ENCODE results near the gene ARL6IP5.

The ARL6IP5 gene

GRCh38 chr3:69084326-69085167 lies at the start of gene ARL6IP5:
Gene ARL6IP5 (plus strand): TSS chr3:69084937. CDS start chr3:69085048, 111 bp downstream.
- H3K4me3 ChIP-seq (ENCODE audit: low read depth in 1 of 2, low read length in 2 of 2), result peak within 1 kb of the TSS; percentile 94 to 95
- H3K27me3 ChIP-seq (ENCODE audit: control insufficient read depth in 1 of 2, insufficient read depth in 2 of 2, low read length in 2 of 2), result no peaks in the 10 kb centered on the region
- peak within 1 kb of the TSS; percentile 91 for H3K27ac ChIP-seq (ENCODE audit: low read depth, low read length)
- no peaks in the 10 kb centered on the region for H3K36me3 ChIP-seq (ENCODE audit: control insufficient read depth in 1 of 2, insufficient read depth in 2 of 2, low read length in 2 of 2)
- H3K9me3 ChIP-seq (ENCODE audit: control insufficient read depth in 1 of 2, low read length in 2 of 2), result no peaks in the 10 kb centered on the region
- H3K4me1 ChIP-seq (ENCODE audit: control insufficient read depth in 1 of 2, insufficient read depth in 2 of 2, low read length in 2 of 2), result peaks cover 63 to 65% of the 10 kb centered on the region in 2 donors
- peak within 1 kb of the TSS; percentile 93 to 97 for H3K9ac ChIP-seq (ENCODE audit: low read depth in 1 of 2, low read length in 2 of 2)

GRCh38 chr3:69044608-69045007 lies 40.1 kb upstream of the ARL6IP5 start:
- peaks cover 8 to 25% of the 10 kb centered on the region in 2 donors for H3K4me1 ChIP-seq (ENCODE audit: control insufficient read depth in 1 of 2, insufficient read depth in 2 of 2, low read length in 2 of 2)
- H3K9me3 ChIP-seq (ENCODE audit: control insufficient read depth in 1 of 2, low read length in 2 of 2), result no peaks in the 10 kb centered on the region
- no peak overlapping the region for H3K27ac ChIP-seq (ENCODE audit: low read depth, low read length)
- peaks cover 28 to 71% of the 10 kb centered on the region in 2 donors for H3K36me3 ChIP-seq (ENCODE audit: control insufficient read depth in 1 of 2, insufficient read depth in 2 of 2, low read length in 2 of 2)
- H3K27me3 ChIP-seq (ENCODE audit: control insufficient read depth in 1 of 2, insufficient read depth in 2 of 2, low read length in 2 of 2), result no peaks in the 10 kb centered on the region
- H3K4me3 ChIP-seq (ENCODE audit: low read depth in 1 of 2, low read length in 2 of 2), result no peak overlapping the region
- no peak overlapping the region for H3K9ac ChIP-seq (ENCODE audit: low read depth in 1 of 2, low read length in 2 of 2)

- Histone ChIP-seq H3K27me3 (ENCODE audit: control insufficient read depth in 1 of 2, insufficient read depth in 2 of 2, low read length in 2 of 2) (no peaks in the 10 kb centered on the region), H3K9ac (ENCODE audit: low read depth in 1 of 2, low read length in 2 of 2) (no peak overlapping the region), H3K36me3 (ENCODE audit: control insufficient read depth in 1 of 2, insufficient read depth in 2 of 2, low read length in 2 of 2) (peaks cover 12 to 36% of the 10 kb centered on the region in 2 donors), H3K9me3 (ENCODE audit: control insufficient read depth in 1 of 2, low read length in 2 of 2) (no peaks in the 10 kb centered on the region), H3K4me1 (ENCODE audit: control insufficient read depth in 1 of 2, insufficient read depth in 2 of 2, low read length in 2 of 2) (peaks cover 25 to 32% of the 10 kb centered on the region in 2 donors), H3K27ac (ENCODE audit: low read depth, low read length) (no peak overlapping the region), H3K4me3 (ENCODE audit: low read depth in 1 of 2, low read length in 2 of 2) (no peak overlapping the region)
Measured at GRCh38 chr3:69048990-69049389, 35.7 kb upstream of the ARL6IP5 start.

GRCh38 chr3:69051756-69052471 lies 32.8 kb upstream of the ARL6IP5 start, which contains the start of gene TMF1:
Gene TMF1 (minus strand): TSS chr3:69052333. CDS start chr3:69052086, 247 bp downstream.
- peaks cover 12 to 16% of the 10 kb centered on the region in 2 donors for H3K36me3 ChIP-seq (ENCODE audit: control insufficient read depth in 1 of 2, insufficient read depth in 2 of 2, low read length in 2 of 2)
- H3K27ac ChIP-seq (ENCODE audit: low read depth, low read length), result peak within 1 kb of the TSS; percentile 94
- peak within 1 kb of the TSS; percentile 88 to 98 for H3K9ac ChIP-seq (ENCODE audit: low read depth in 1 of 2, low read length in 2 of 2)
- peaks cover 25 to 31% of the 10 kb centered on the region in 2 donors for H3K4me1 ChIP-seq (ENCODE audit: control insufficient read depth in 1 of 2, insufficient read depth in 2 of 2, low read length in 2 of 2)
- H3K9me3 ChIP-seq (ENCODE audit: control insufficient read depth in 1 of 2, low read length in 2 of 2), result no peaks in the 10 kb centered on the region
- no peaks in the 10 kb centered on the region for H3K27me3 ChIP-seq (ENCODE audit: control insufficient read depth in 1 of 2, insufficient read depth in 2 of 2, low read length in 2 of 2)
- H3K4me3 ChIP-seq (ENCODE audit: low read depth in 1 of 2, low read length in 2 of 2), result peak within 1 kb of the TSS; percentile 70 to 86

- peak overlapping the region; percentile 21 to 98 for H3K9ac ChIP-seq (ENCODE audit: low read depth in 1 of 2, low read length in 2 of 2)
- H3K27me3 ChIP-seq (ENCODE audit: control insufficient read depth in 1 of 2, insufficient read depth in 2 of 2, low read length in 2 of 2), result no peaks in the 10 kb centered on the region
- peak overlapping the region; percentile 94 for H3K27ac ChIP-seq (ENCODE audit: low read depth, low read length)
- peak overlapping the region; percentile 70 to 86 for H3K4me3 ChIP-seq (ENCODE audit: low read depth in 1 of 2, low read length in 2 of 2)
- no peaks in the 10 kb centered on the region for H3K9me3 ChIP-seq (ENCODE audit: control insufficient read depth in 1 of 2, low read length in 2 of 2)
- peaks cover 8 to 12% of the 10 kb centered on the region in 2 donors for H3K36me3 ChIP-seq (ENCODE audit: control insufficient read depth in 1 of 2, insufficient read depth in 2 of 2, low read length in 2 of 2)
- H3K4me1 ChIP-seq (ENCODE audit: control insufficient read depth in 1 of 2, insufficient read depth in 2 of 2, low read length in 2 of 2), result peaks cover 25% of the 10 kb centered on the region in 2 donors
Measured at GRCh38 chr3:69052472-69052898, 32.3 kb upstream of the ARL6IP5 start.

GRCh38 chr3:69058180-69058946 lies 26.4 kb upstream of the ARL6IP5 start:
- H3K27ac ChIP-seq (ENCODE audit: low read depth, low read length), result peak overlapping the region; percentile 11
- H3K36me3 ChIP-seq (ENCODE audit: control insufficient read depth in 1 of 2, insufficient read depth in 2 of 2, low read length in 2 of 2), result peaks cover 8 to 43% of the 10 kb centered on the region in 2 donors
- no peak overlapping the region for H3K9ac ChIP-seq (ENCODE audit: low read depth in 1 of 2, low read length in 2 of 2)
- H3K4me3 ChIP-seq (ENCODE audit: low read depth in 1 of 2, low read length in 2 of 2), result no peak overlapping the region
- H3K9me3 ChIP-seq (ENCODE audit: control insufficient read depth in 1 of 2, low read length in 2 of 2), result no peaks in the 10 kb centered on the region
- H3K4me1 ChIP-seq (ENCODE audit: control insufficient read depth in 1 of 2, insufficient read depth in 2 of 2, low read length in 2 of 2), result peaks cover 0 to 6% of the 10 kb centered on the region in 2 donors
- H3K27me3 ChIP-seq (ENCODE audit: control insufficient read depth in 1 of 2, insufficient read depth in 2 of 2, low read length in 2 of 2), result no peaks in the 10 kb centered on the region

- peak overlapping the region; percentile 11 for H3K27ac ChIP-seq (ENCODE audit: low read depth, low read length)
- peaks cover 8 to 43% of the 10 kb centered on the region in 2 donors for H3K36me3 ChIP-seq (ENCODE audit: control insufficient read depth in 1 of 2, insufficient read depth in 2 of 2, low read length in 2 of 2)
- peaks cover 0 to 6% of the 10 kb centered on the region in 2 donors for H3K4me1 ChIP-seq (ENCODE audit: control insufficient read depth in 1 of 2, insufficient read depth in 2 of 2, low read length in 2 of 2)
- no peak overlapping the region for H3K4me3 ChIP-seq (ENCODE audit: low read depth in 1 of 2, low read length in 2 of 2)
- no peaks in the 10 kb centered on the region for H3K9me3 ChIP-seq (ENCODE audit: control insufficient read depth in 1 of 2, low read length in 2 of 2)
- no peak overlapping the region for H3K9ac ChIP-seq (ENCODE audit: low read depth in 1 of 2, low read length in 2 of 2)
- H3K27me3 ChIP-seq (ENCODE audit: control insufficient read depth in 1 of 2, insufficient read depth in 2 of 2, low read length in 2 of 2), result no peaks in the 10 kb centered on the region
Measured at GRCh38 chr3:69058947-69059224, 25.9 kb upstream of the ARL6IP5 start.

- H3K27me3 ChIP-seq (ENCODE audit: control insufficient read depth in 1 of 2, insufficient read depth in 2 of 2, low read length in 2 of 2), result no peaks in the 10 kb centered on the region
- peaks cover 0 to 6% of the 10 kb centered on the region in 2 donors for H3K4me1 ChIP-seq (ENCODE audit: control insufficient read depth in 1 of 2, insufficient read depth in 2 of 2, low read length in 2 of 2)
- H3K9me3 ChIP-seq (ENCODE audit: control insufficient read depth in 1 of 2, low read length in 2 of 2), result no peaks in the 10 kb centered on the region
- H3K36me3 ChIP-seq (ENCODE audit: control insufficient read depth in 1 of 2, insufficient read depth in 2 of 2, low read length in 2 of 2), result peaks cover 8 to 43% of the 10 kb centered on the region in 2 donors
- H3K27ac ChIP-seq (ENCODE audit: low read depth, low read length), result no peak overlapping the region
- H3K9ac ChIP-seq (ENCODE audit: low read depth in 1 of 2, low read length in 2 of 2), result no peak overlapping the region
- H3K4me3 ChIP-seq (ENCODE audit: low read depth in 1 of 2, low read length in 2 of 2), result no peak overlapping the region
Measured at GRCh38 chr3:69059688-69060087, 25.0 kb upstream of the ARL6IP5 start.

GRCh38 chr3:69063636-69064035 lies 21.1 kb upstream of the ARL6IP5 start:
- no peak overlapping the region for H3K4me3 ChIP-seq (ENCODE audit: low read depth in 1 of 2, low read length in 2 of 2)
- no peak overlapping the region for H3K9ac ChIP-seq (ENCODE audit: low read depth in 1 of 2, low read length in 2 of 2)
- H3K4me1 ChIP-seq (ENCODE audit: control insufficient read depth in 1 of 2, insufficient read depth in 2 of 2, low read length in 2 of 2), result peaks cover 0 to 4% of the 10 kb centered on the region in 2 donors
- H3K27ac ChIP-seq (ENCODE audit: low read depth, low read length), result no peak overlapping the region
- no peaks in the 10 kb centered on the region for H3K27me3 ChIP-seq (ENCODE audit: control insufficient read depth in 1 of 2, insufficient read depth in 2 of 2, low read length in 2 of 2)
- H3K36me3 ChIP-seq (ENCODE audit: control insufficient read depth in 1 of 2, insufficient read depth in 2 of 2, low read length in 2 of 2), result peaks cover 8 to 50% of the 10 kb centered on the region in 2 donors
- H3K9me3 ChIP-seq (ENCODE audit: control insufficient read depth in 1 of 2, low read length in 2 of 2), result no peaks in the 10 kb centered on the region
